HG03469 (cell line): ENCODE results near the gene KCNA5.

Experiments used
- ATAC-seq: cut with Tn5 transposase; IDR thresholded peaks from one replicate; pipeline ENCODE4 v1.9.1; 2021; ENCODE audit warnings: mild to moderate bottlenecking, moderate library complexity, moderate number of reproducible peaks; ENCODE audit not compliant: unreplicated experiment

Gene KCNA5

DNA sequence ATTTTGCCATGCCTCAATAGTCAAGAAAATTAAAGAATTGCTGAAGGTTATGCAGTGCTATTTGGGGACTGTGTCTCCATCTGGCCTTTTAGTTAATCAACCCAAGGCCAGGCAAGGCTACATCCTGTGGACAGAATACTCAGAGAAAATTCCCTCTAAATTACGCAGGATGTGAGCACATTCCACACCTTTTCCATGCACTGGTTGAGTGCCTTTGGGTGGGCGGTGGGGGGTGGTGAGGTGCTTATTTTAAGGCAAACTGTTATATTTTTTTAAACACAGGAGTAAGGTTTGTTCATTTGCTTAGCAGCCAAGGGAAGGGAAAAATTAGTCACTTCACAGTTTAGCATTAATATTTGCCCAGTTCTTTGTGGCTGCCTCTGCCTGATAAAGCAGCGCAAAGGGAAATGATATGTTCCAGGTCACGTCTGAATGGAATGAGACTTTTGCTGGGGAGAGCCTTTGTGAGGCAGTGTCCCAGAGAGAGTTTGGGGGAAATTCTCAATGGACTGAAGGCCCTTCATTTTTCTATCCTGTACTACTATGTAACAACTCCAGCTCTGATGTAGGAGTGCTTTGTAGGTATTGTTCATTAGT is 17.2 kb upstream of the KCNA5 start:
- ATAC-seq = no peak

DNA sequence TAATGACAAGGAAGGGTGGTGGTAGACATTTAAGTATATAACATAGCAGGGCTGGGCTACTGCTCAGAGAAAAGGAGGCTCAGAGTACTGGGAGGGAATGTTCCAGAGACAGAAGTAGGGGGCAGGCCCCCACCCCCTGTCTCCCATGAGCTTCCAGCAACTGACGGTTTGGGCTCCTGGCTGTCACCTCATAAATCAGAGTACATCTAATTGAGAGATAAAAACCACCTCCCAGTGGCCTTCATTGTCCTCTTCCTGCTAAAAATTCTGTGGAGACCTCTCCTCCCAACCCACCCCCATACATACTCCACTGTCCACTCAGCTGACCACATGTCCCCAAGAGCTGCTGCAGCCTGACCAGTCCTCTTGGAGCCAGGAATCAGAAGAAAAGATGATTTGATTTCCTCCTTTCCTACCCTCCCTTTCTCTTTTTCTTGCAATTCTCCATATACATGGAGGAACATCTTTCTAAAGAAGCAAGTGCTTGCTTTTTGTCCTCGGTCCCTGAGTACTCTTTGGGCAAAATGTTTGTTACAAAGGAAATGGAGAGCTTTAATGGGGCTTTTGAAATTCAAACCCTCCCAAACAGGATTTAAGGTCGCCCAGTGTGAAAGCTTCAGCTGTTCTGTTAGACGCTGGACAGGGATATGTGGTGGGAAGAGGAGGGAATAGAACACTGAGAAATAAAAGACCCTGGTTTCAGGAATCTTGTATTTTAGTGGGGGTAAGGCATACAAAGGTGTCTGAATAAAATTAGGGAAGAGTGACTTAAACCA is 16.4 kb upstream of the KCNA5 start:
- no peak for ATAC-seq

DNA sequence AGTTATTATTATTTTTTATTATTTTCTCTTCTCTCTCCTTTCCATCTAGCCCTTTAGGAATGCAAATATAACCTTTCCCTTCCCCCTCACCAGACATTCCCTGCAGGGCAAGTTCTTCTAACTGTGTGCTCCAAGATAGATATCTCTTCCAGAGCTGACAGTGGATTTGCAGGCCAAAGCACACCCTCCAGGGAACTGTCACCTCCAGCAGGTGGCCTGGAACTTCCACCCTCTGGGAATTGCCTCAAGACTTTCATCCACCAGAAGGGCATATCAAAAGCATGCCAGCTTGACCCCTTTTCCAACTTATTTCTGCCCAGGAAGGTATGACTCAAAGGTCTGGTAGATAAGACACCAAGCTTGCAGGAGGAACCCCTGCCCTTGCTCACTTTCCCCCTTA is 13.6 kb upstream of the KCNA5 start:
- ATAC-seq = no peak

DNA sequence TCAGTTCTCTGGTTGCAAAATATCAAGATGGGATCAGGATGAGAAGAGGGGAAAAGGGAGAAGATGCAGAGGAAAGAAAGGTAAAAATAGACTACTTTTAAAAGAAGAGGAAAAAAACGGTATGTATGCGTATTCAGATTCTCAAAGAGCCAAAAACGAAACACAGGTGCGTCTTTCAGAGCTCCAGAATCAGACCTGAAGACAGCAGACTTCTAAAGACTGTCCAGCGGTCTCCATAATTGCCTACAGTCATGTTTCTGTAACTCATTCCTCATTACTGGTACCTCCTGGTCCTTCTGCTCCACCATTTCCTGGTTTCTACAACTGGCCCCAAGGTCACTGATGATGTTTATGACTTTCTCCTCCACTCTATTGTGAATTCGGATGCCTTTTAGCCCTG is 12.4 kb upstream of the KCNA5 start:
- no peak for ATAC-seq

DNA sequence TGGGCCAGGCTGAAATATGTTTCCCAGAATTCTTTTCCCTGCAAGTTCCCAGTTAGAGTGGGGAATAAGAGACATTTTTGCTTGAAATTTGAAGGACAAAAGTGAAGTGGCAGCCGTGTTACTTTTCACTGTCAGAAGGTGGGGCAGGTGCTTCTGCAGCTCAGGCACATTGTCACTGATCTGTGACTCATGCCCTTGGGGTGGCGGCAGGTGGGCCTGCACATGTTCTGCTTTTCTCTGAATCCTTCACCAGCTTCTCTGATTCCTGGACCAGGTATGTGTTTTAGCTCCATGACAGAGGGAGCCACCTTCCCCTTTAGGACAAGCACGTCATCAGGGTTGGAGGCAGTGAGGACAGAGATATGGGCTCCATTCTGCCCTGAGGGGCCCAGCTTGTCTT is 11.7 kb upstream of the KCNA5 start:
- ATAC-seq = no peak

DNA sequence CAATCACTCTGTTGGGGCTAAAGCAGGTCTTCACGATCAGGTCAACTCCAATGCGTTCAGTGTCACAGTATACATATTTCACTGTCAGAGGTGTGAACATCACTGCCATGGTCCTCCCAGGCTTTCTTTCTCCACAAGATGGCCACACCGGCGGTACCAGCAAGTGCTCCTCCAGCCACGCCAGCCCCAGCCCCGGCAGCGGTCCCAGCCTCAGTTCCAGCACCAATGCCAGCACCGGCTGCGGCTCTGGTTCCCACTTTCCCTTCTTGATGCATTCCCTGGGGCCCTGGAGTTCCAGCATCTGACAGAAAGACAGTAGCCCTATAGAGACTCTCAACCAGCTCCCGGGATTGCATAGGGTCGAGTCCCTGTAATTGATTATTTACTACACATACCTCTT is 10.9 kb upstream of the KCNA5 start:
- no peak for ATAC-seq

DNA sequence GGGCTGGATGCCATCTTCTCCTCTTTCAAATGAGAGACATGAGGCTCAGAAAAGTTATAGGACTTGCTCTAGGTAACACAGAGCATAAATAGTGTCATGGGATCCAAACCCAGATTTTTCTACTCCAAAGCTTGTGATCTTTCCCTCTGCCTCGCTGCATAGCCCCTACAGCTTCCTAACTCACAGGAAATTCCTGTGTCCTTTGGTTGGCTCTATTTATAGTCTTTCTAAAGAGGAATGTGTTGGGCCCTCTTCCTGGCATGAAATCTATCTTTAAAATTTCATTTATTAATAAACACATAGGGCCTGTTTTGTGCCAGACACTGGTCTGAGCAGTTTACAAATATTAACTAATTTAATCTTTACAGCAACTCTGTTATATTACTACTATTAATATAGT is 9.8 kb upstream of the KCNA5 start:
- ATAC-seq = no peak

DNA sequence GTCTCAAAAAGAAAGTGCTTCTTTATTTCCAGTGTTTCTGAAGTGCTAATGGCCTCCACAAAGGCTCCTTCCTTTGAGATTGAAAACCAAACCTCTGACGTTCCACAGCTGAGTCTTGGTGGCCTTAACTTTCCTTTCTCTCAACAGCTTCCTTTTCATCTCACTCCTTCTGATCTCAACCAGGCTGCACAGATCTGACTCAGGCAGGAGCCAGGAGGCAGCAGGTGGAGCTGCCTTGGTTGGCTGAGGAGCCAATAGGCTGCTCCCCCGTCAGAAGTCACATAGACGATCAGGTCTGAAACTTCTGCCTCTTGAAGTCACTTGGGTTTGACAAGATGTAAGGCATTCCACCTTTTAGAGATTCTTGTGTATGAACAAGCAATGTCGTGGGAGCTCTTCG is 9.1 kb upstream of the KCNA5 start:
- ATAC-seq = no peak

DNA sequence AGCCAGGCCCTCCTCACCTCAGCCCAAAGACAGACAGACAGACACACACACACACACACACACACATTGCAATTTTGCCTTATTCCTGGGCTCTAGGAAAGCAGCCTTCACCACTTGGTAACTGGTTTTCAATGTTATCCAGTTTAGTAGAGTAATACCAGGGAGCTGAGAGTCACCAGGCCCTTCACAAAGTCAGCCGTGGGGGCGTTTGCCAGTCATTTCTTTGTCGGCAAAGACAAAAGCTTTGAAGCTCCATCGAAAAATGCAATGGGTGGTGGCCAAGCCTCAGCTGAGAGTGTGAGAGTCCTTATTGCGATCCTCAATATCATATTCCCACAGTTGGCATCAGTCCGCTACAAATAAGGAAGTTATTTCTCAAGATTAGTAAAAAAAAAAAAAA is 8.1 kb upstream of the KCNA5 start:
- ATAC-seq = no peak

DNA sequence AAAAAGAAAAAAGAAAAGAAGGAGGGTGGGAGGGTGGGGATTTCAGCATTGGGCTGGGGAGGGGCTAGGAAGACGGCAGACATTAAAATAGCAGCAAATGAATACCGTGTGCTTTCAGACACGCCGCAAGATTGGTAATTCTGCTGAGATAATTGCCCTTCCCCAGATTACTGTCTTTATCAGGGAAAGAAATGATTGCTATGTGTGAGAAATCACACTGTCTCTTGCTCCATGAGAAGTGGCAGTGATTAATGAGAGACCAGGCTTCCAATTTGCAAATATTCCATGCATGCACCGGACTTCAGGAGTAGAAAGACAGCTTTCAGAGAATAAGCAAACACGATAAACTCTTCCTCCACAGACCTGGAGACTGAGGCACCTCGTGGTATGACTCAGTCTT is 7.6 kb upstream of the KCNA5 start:
- no peak for ATAC-seq

DNA sequence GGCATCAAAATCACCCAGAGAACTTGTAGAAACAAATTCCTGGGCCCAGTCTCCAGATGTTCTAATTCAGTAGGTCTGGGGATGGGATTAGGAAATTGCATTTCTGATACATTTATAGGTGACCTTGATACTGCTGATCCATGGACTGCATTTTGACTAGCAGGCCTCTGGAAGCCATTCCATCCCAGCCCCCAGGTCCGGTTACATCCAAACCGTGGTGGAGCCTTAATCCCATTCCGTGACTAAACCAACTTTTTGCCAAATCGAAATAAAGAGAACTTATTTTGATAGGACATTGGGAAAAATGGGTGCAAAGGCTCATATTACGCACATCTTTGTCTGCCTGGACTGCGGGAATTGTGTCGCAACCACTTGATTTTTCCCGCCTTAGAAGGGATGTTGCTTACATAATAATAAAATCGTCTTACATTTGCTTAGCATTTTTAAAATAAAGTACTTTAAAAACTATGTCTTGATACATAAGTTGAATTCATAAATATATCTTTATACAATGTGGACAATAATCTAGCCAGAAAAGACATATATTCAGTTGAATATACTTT is 5.8 kb upstream of the KCNA5 start:
- ATAC-seq = no peak

DNA sequence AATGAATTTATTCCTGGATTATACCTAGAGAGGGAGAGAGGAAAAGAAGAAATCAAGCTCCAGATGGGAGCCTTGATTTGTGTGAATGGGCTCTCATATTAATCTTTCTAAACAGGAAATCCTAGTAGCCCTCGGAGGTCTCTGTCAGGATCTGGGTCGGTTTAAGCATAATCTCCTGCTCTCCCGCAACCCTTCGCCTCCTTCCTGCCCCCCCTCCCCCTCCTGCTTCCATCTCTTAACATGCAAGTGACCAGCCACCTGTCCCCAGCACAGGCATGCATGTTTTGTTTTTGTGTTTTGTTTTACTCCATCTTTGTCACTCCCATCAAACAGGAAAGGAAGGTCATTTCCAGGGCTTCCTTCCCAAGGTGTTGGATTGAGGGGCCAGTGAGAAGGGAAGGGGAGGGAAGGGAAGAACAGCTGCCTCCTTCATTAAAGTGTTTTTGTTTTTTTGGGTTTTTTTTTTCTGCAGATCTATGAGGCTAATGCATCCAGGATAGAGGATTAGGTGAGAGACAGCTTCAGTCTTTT is 4.8 kb upstream of the KCNA5 start:
- no peak for ATAC-seq

DNA sequence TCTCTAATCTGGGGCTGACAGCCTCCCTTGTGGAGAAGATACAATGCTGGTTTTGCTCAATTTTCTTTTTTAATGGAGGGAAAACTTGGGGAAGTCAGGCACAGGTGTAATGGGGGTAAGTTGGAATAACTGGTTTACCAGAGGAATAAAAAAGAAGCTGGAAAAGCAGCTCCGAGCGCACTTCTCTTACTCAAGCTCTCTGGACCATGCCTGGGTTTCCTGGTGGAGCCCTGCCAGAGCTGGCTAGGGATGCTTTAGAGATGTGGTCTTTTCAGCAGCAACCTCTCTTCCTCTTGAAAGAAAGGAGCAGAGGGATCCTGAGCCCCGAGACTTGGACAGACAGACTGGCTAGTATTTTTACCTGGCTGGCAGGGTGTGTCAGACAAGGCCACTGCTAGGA is 3.9 kb upstream of the KCNA5 start:
- no peak for ATAC-seq

DNA sequence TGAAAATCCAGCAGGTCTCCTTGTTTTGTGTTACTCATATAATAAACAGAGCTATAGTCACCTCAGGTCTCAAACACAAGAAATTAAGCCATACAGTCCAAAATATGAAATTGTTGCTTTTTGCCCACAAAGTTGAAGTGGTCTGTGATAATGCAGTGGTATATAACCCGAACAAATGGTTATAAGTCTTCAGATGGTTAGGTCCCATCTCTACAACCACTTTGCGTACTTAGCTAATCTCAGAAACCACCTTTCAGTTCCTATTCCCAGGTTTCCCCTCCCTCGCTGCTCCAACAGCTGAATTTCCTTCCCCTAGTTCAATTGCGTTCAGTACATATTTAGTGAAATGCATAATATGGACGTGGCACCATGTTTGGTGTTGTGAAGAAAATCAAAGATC is 3.3 kb upstream of the KCNA5 start:
- ATAC-seq = no peak

DNA sequence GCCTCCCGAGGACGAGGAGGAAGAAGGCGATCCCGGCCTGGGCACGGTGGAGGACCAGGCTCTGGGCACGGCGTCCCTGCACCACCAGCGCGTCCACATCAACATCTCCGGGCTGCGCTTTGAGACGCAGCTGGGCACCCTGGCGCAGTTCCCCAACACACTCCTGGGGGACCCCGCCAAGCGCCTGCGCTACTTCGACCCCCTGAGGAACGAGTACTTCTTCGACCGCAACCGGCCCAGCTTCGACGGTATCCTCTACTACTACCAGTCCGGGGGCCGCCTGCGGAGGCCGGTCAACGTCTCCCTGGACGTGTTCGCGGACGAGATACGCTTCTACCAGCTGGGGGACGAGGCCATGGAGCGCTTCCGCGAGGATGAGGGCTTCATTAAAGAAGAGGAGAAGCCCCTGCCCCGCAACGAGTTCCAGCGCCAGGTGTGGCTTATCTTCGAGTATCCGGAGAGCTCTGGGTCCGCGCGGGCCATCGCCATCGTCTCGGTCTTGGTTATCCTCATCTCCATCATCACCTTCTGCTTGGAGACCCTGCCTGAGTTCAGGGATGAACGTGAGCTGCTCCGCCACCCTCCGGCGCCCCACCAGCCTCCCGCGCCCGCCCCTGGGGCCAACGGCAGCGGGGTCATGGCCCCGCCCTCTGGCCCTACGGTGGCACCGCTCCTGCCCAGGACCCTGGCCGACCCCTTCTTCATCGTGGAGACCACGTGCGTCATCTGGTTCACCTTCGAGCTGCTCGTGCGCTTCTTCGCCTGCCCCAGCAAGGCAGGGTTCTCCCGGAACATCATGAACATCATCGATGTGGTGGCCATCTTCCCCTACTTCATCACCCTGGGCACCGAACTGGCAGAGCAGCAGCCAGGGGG is 979 bp downstream of the KCNA5 start:
- ATAC-seq = no peak

DNA sequence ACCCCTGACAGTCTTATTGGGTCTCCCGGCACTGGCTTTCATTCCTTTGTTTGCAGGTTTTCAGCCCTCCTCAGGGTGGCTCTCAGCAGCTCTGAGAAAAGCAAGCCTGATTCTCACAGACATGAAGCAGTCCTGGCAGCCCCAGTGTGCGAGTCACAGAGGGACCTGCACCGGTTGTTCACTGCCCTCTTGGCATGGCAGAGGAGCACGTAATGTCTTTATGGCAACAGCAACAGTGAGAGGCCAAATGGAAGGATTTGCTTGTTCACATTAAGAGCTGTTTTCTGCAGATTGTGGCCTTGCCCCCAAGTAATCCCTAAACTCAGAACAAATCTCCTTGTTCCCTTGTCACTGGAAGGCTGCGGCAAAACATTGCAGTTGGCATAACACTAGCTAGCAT is 3.4 kb downstream of the KCNA5 start:
- ATAC-seq = no peak

DNA sequence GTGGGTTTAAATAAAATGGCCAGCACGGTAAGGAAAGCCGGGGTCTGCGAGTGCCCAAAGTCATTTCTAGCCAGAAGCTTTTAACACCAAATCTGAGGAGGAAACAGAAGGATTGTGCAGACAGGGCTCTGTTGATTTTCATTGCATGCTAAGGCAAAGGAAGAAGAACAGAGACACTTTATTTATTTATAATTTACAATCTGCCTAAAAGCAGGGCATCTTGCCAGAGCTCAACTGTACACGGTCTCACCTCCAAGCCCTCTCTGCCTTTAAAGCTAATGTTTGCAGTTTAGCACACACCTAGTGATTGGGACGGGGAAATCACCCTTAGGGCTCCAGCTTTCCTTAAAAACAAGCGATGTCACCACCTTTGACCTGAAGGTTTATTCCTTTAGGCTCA is 4.0 kb downstream of the KCNA5 start:
- ATAC-seq = no peak

DNA sequence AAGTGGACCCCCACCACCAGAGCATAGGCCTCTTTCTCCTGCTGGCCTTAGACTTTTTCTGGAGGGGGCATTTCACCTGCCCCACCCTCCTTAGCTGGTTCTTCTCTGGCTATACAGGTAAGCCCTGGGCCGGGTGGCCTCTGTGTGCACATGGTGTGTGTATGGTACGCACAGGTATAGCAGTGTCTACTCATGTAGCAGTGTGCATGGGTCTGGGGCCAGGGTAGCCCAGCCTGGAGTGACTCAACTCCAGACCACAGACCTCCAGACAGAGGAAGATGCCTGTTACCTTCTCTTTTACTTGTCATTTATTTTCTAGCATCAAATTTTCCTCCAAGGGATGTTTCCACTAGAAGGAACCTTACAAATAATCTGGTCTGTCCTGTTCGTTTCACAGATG is 6.9 kb downstream of the KCNA5 start:
- no peak for ATAC-seq

DNA sequence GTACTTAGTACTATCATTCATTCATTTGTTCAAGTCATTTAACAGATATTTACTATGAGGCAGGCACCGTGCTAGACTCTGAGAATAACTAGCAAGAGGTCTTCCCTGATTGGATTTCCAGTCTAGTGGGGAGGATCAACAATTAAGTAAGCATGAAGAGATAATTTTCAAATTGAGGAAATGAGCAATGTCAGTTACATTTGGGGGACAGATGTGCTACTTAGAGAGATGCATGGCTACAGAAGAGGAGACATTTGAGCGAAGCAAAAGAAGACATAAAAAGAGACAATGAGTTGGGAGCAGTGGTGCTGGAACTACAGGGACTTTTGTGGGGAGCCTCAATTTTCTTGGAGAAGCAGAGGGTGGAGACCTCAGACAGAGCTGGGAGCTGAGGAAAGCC is 7.7 kb downstream of the KCNA5 start:
- ATAC-seq = no peak

DNA sequence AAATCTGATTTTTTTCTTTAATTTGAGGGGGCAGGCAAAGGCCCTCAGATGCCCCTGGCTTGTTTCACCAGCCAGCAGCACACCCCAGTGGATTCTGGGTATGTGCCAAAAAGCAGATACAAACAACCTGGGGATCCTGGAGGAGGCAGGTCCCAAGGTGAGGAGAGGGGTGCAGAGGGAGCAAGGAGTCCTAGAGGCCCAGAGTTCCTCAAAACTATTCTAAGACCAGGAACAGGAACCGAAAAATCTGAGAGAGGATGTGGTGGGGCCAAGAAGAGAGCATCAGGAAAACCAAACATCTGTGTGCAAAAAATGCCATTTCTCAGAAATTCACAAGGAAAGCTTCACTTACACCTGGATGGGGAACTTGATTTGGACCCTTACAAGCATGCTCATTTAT is 8.2 kb downstream of the KCNA5 start:
- no peak for ATAC-seq

DNA sequence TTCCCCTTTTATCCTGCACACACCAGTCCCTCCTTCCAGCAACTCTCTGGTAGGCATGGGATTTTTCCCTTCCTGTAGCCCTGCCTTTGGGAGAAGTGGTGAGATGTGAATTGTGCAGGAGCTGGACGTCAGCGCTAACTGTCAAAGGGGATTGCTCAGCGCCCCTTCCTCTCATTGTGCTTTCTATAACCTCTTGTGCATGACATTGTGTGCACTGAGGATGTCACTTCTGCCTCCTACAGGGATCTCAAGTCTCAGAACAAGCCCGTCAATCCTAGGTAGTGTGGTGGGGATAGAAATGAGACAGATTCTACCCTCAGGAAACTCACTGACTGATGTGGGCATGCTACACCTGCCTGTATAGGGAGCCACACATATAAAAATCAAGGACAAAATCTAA is 8.7 kb downstream of the KCNA5 start:
- no peak for ATAC-seq
